Calu3 (cell line): ENCODE results near the gene GLUL. TPM values are rescaled to one million over a fixed set of nuclear protein-coding genes. Genes with fewer than 3 reads are reported as not detected.

ENCODE experiments used
- BruUV-seq: library from RNA; stranded (reverse); fragments of 400-500 nt; replicated peaks from 2 replicates; lab custom pipeline; 2021; lab: Mats Ljungman, UMichigan
- CTCF ChIA-PET: fragments of 300-600 bp; sonication (Branson Sonifier 250); formaldehyde crosslinking; loops from one replicate; lab custom pipeline; 2022; ENCODE audit warnings: antibody characterized with exemption; lab: Charles Lee
- DNase-seq: peaks from one replicate; pipeline ENCODE4 v3.0.0; 2022
- H3K27ac Mint-ChIP-seq: one replicate; pipeline ENCODE4 v1.8.0; 2022; ENCODE audit warnings: mixed read lengths; ENCODE audit not compliant: unreplicated experiment
- H3K27me3 Mint-ChIP-seq: one replicate; pipeline ENCODE4 v1.8.0; 2022; ENCODE audit warnings: mixed read lengths; ENCODE audit not compliant: unreplicated experiment
- H3K36me3 Mint-ChIP-seq: one replicate; pipeline ENCODE4 v1.8.0; 2022; ENCODE audit warnings: mild to moderate bottlenecking, moderate library complexity, mixed read lengths; ENCODE audit not compliant: insufficient read depth, unreplicated experiment
- H3K4me1 Mint-ChIP-seq: one replicate; pipeline ENCODE4 v1.8.0; 2022; ENCODE audit warnings: mild to moderate bottlenecking, low read depth, mixed read lengths; ENCODE audit not compliant: unreplicated experiment
- H3K4me3 Mint-ChIP-seq: one replicate; pipeline ENCODE4 v1.8.0; 2022; ENCODE audit warnings: mild to moderate bottlenecking, low read depth, moderate library complexity, mixed read lengths; ENCODE audit not compliant: unreplicated experiment
- H3K9me3 Mint-ChIP-seq: one replicate; pipeline ENCODE4 v1.8.0; 2022; ENCODE audit warnings: low read depth, mixed read lengths; ENCODE audit not compliant: unreplicated experiment
- intact Hi-C: fragments of 100-400 bp; cut with micrococcal nuclease; formaldehyde crosslinking; loops from one replicate; pipeline ENCODE4 v1.10.0; 2022; ENCODE audit not compliant: unreplicated experiment
- total RNA-seq: library from RNA; stranded (reverse); gene quantifications from 2 replicates; pipeline ENCODE4 v1.2.3, GENCODE V29; 2022
- TF ChIP-seq, protein P1 (sequence below): fragments of 200-600 bp; IDR thresholded peaks from one replicate; pipeline ENCODE4 v1.8.0; 2022; ENCODE audit warnings: antibody characterized with exemption; ENCODE audit not compliant: unreplicated experiment

Gene GLUL
- total RNA-seq, 1 experiment from 2014 or later, result 188 TPM

DNA sequence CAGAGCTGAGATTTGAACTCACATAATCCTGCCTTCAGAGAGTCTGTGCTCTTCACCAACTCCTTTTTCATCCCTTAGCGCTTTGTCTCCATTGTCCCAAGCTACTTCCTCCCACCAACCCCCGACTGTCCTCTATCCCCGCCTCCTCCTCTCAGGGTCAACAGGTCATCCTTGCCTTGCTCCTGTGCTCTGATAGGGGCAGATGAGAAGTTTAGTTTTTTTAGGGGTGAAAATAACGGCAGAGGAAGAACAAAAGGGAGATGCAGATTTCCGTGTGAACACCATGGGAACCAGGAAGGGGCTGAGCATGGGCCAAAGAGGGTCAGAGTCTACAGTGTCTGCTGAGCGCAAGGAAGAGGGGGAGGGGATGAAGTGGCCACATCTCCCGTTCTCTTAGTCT is 31.9 kb downstream of the GLUL start:
- Mint-ChIP-seq H3K4me1 (no peaks in the 10 kb centered on the region), H3K27ac (no peak overlapping the region), H3K27me3 (no peaks in the 10 kb centered on the region), H3K9me3 (no peaks in the 10 kb centered on the region), H3K36me3 (no peaks in the 10 kb centered on the region), H3K4me3 (no peak overlapping the region)
- CTCF ChIA-PET, result no interaction called here
- no peak for DNase-seq
- TF ChIP-seq, protein P1, sequence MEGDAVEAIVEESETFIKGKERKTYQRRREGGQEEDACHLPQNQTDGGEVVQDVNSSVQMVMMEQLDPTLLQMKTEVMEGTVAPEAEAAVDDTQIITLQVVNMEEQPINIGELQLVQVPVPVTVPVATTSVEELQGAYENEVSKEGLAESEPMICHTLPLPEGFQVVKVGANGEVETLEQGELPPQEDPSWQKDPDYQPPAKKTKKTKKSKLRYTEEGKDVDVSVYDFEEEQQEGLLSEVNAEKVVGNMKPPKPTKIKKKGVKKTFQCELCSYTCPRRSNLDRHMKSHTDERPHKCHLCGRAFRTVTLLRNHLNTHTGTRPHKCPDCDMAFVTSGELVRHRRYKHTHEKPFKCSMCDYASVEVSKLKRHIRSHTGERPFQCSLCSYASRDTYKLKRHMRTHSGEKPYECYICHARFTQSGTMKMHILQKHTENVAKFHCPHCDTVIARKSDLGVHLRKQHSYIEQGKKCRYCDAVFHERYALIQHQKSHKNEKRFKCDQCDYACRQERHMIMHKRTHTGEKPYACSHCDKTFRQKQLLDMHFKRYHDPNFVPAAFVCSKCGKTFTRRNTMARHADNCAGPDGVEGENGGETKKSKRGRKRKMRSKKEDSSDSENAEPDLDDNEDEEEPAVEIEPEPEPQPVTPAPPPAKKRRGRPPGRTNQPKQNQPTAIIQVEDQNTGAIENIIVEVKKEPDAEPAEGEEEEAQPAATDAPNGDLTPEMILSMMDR, result no peak
- no TSS peak for BruUV-seq
- intact Hi-C loops, result no loop called here

DNA sequence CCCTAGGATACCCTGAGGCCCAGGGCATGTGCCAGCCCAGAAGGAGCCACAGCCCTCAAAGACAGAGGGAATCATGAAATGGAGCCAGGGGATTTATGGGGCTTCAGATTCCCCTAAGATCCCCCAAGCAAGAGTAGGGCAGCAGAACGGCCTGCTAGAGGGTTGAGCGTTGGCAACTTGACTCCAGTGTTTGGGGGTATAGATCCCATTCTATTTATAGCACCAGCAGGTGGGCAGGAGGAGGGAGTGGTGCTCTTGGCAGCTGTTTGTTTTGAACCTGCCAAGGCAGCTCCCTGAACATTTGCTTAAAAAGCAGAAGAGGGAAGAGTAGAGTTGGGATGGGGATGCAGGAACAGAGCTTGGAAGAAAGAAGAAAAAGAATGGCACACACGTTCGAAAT is 33.7 kb downstream of the GLUL start:
- Mint-ChIP-seq H3K9me3 (no peaks in the 10 kb centered on the region), H3K4me1 (no peaks in the 10 kb centered on the region), H3K4me3 (no peak overlapping the region), H3K27me3 (no peaks in the 10 kb centered on the region), H3K36me3 (no peaks in the 10 kb centered on the region), H3K27ac (no peak overlapping the region)
- intact Hi-C loops, result no loop called here
- CTCF ChIA-PET, result no interaction called here
- DNase-seq, result no peak
- TF ChIP-seq, protein P1, result no peak
- BruUV-seq, result no TSS peak

DNA sequence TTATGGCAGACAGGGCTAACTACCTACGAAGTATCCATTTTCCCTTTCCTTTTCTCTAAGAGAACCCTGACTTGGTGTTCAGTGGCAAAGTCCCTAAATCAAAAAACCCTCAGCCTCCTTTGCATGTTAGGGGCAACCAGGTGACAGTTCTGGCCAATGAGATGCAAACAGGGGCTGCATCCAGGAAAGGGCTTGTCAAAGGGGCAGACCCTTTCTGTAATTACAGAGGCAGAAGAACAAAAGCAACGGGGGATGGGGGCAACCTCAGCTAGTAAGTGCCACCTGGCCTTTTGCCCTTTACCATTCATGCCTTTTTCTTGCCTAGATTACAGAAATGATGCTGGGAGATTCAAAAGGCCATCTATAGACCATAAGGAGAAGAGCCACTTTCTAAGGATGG is 34.4 kb downstream of the GLUL start:
- BruUV-seq, result no TSS peak
- Mint-ChIP-seq H3K27me3 (no peaks in the 10 kb centered on the region), H3K4me3 (no peak overlapping the region), H3K36me3 (no peaks in the 10 kb centered on the region), H3K9me3 (no peaks in the 10 kb centered on the region), H3K4me1 (no peaks in the 10 kb centered on the region), H3K27ac (no peak overlapping the region)
- intact Hi-C loops, result no loop called here
- no peak for DNase-seq
- TF ChIP-seq, protein P1, result no peak
- CTCF ChIA-PET, result no interaction called here

DNA sequence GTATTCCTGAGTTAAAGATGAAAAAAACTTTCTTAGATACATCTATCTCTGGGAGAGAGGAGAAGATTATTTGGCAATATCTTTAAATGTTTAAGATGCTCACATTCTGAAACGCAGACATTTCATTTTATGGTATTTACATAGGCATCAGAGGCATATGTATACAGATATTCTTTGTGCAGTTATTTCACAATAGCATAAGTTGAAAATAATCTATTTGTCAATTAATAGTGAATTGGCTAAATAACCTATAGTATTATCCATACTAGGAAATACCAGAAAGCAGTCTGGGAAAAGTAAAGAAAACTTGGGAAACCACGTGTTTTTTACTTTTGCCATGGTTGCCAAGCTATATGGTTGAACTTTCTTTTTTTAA is 35.9 kb downstream of the GLUL start:
- no peak overlapping the region for H3K4me3 Mint-ChIP-seq
- H3K27ac Mint-ChIP-seq, result no peak overlapping the region
- TF ChIP-seq, protein P1, result no peak
- no peaks in the 10 kb centered on the region for H3K27me3 Mint-ChIP-seq
- no peak for DNase-seq
- intact Hi-C loops, result no loop called here
- H3K9me3 Mint-ChIP-seq, result no peaks in the 10 kb centered on the region
- BruUV-seq, result no TSS peak
- CTCF ChIA-PET, result no interaction called here
- no peaks in the 10 kb centered on the region for H3K36me3 Mint-ChIP-seq
- H3K4me1 Mint-ChIP-seq, result no peaks in the 10 kb centered on the region
